Brain pericyte (primary cell): ENCODE measurements around the gene IRX2.

Experiments used
- DNase-seq: peaks from one replicate; pipeline ENCODE4 v3.0.0-alpha.2; 2012; ENCODE audit warnings: low read depth, low spot score

The IRX2 gene

GRCh38 chr5:2741956-2742355 lies 9.5 kb downstream of the IRX2 start:
- DNase-seq: no peak

GRCh38 chr5:2740876-2741555 lies 10.5 kb downstream of the IRX2 start:
- no peak for DNase-seq

- no peak for DNase-seq
These were observed 11.2 kb downstream of the IRX2 start for GRCh38 chr5:2740051-2740875.

- DNase-seq: no peak
These were observed 12.0 kb downstream of the IRX2 start for GRCh38 chr5:2739360-2740050.

- DNase-seq: no peak
These were observed 12.6 kb downstream of the IRX2 start for GRCh38 chr5:2738700-2739359.

GRCh38 chr5:2738156-2738699 lies 13.2 kb downstream of the IRX2 start:
- DNase-seq: no peak

- DNase-seq: no peak
These were observed 14.0 kb downstream of the IRX2 start for GRCh38 chr5:2737273-2738155.

GRCh38 chr5:2736872-2737271 lies 14.6 kb downstream of the IRX2 start:
- no peak for DNase-seq

- no peak for DNase-seq
These were observed 15.5 kb downstream of the IRX2 start for GRCh38 chr5:2735996-2736395.

- DNase-seq: no peak
These were observed 18.6 kb downstream of the IRX2 start for GRCh38 chr5:2732850-2733249.

GRCh38 chr5:2732004-2732403 lies 19.5 kb downstream of the IRX2 start:
- DNase-seq: no peak

- no peak for DNase-seq
These were observed 22.3 kb downstream of the IRX2 start for GRCh38 chr5:2729189-2729588.

GRCh38 chr5:2727550-2727949 lies 23.9 kb downstream of the IRX2 start:
- DNase-seq: no peak

- DNase-seq: no peak
These were observed 25.3 kb downstream of the IRX2 start for GRCh38 chr5:2725980-2726765.

- DNase-seq: no peak
These were observed 26.6 kb downstream of the IRX2 start for GRCh38 chr5:2724831-2725230.

- DNase-seq: no peak
These were observed 27.4 kb downstream of the IRX2 start for GRCh38 chr5:2724031-2724581.

GRCh38 chr5:2722901-2723300 lies 28.6 kb downstream of the IRX2 start:
- DNase-seq: no peak

GRCh38 chr5:2721385-2722138 lies 29.9 kb downstream of the IRX2 start:
- no peak for DNase-seq

GRCh38 chr5:2719332-2719731 lies 32.1 kb downstream of the IRX2 start:
- DNase-seq: no peak
